AG20443 (cell line): ENCODE measurements around the gene MOCS1.

ENCODE experiments used
- DNase-seq: peaks from one replicate; pipeline ENCODE4 v3.0.0; 2012; ENCODE audit warnings: low spot score, mixed read lengths

The MOCS1 gene

GRCh38 chr6:39876111-39876510 is 58.2 kb downstream of the MOCS1 start:
- DNase-seq: no peak

- DNase-seq: no peak
These were observed 60.8 kb downstream of the MOCS1 start for GRCh38 chr6:39873439-39873838.

- no peak for DNase-seq
These were observed 63.3 kb downstream of the MOCS1 start for GRCh38 chr6:39870950-39871349.

- no peak for DNase-seq
These were observed 66.7 kb downstream of the MOCS1 start for GRCh38 chr6:39867592-39867991.

- peak; percentile 84 for DNase-seq
These were observed 69.0 kb downstream of the MOCS1 start for GRCh38 chr6:39865011-39865888.

DNA sequence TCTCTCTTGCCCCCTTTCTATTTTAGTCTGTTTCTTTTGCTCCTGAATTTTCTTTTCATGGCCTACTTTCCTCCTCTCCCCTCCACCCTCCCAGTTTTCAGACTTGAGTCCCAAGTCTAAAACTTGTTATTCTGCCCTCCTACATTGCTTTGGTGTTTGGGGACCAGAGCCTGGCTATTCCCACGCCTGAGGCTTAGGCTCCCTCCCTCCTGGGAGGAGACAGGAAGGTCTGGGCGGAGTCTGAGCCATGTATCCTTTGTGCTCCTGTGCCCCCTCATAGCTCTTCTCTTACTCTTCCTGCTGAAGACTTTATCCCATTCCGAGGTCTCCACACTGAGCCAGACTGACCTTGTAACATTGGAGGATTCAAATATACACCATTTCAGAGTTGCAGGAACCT is 72.6 kb downstream of the MOCS1 start:
- no peak for DNase-seq

GRCh38 chr6:39859025-39859424 is 75.2 kb downstream of the MOCS1 start:
- no peak for DNase-seq

GRCh38 chr6:39855356-39855995 is 78.8 kb downstream of the MOCS1 start:
- DNase-seq: peak; percentile 76
